GM21367 (cell line): ENCODE data around the gene ST6GALNAC3.

Source experiments
- ATAC-seq: cut with Tn5 transposase; IDR thresholded peaks from one replicate; pipeline ENCODE4 v1.9.1; 2021; ENCODE audit not compliant: unreplicated experiment

ST6GALNAC3 gene

DNA sequence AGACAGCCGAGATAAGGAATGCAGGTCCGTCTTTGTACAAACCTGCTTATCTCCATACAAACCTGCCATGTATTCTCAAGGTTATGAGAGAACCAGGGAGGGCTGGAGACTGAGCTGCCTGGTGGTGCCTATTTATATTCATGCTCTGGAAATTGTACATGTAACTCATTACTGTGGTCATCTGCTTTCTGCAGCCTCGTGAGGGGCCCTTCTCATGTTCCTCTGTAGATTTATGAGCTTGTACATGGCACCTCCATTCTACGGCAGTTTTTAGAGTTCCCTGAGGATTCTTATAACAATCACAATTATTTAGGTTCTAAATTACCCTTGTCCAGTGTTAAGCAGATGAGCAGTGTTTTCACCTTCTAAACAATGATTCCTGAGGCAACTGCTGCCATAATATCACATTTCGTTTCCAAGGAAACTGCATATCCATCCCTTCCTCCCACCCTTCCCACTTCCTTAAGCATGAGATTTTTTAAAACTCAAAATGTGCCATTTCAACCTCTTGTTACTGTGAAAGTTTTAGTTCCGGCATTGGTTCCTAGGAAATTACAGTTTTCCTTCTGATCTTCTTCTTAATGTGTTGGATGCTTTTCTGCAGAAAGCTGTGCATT is 112.1 kb downstream of the ST6GALNAC3 start:
- no peak for ATAC-seq

DNA sequence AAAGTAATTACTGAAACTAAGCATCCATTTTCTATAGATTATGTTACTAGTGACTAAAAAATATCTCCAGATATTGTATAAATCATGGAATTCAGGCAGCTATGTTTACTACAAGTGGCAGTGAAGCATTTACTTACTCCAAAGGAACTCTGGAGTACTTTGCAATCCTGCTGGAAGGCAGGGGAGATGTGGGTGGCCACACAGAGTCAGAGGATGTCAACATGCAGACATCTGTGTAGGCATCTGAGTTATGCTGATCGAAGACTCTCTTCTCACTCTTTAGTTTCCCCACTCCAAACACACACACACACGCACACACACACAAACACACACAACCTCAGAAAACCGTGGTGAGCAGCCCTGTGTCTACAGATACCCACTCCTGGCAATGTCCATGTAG is 112.9 kb downstream of the ST6GALNAC3 start:
- no peak for ATAC-seq

DNA sequence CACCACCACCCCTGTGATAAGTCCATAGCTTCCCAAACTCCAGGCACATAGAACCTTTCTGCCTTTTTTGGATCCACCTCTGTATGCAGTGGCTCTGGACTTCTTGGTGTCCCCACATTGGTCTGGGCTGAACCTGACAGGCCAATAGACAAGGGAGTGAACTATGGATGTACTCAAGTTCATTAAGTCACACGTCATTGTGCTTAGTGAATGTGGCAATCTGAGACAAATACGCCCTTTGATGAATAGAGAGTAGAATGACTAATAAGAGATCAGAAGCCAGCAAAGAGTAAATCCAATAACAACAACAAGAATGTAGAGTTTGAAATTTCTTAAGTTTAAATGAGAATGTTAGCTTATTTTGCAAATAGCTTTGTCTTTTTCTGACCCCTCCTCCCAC is 114.8 kb downstream of the ST6GALNAC3 start:
- no peak for ATAC-seq

DNA sequence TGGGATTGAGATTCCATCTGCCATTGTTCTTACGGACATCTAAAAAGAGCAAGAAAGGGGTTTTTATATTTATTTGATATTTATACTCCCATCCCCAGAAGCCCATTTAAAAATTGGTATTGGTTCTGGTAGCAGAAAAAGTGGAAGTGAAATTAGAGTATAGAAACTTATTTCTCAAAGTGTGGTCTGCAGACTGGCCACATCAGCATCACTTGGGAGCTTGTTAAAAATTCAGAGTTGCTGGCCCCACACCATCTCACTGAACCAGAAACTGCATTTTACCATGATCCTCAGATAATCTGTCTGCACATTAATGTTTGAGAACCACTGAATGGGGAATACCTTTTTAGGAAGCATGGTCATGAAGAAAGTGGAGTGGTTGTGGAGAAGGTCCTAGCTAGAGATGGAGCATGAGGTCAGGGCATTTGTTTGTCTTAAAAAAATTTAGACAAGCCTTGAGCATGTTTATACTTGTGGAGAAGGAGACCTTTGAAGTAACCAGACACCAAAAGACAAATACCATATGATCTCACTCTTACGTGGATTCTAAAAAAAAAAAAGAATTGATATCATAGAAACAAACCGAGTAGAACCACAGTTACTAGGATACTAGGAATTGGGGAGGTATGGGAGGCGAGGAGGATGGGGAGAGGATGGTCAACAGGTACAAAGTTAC is 116.3 kb downstream of the ST6GALNAC3 start:
- peak; percentile 62 for ATAC-seq

DNA sequence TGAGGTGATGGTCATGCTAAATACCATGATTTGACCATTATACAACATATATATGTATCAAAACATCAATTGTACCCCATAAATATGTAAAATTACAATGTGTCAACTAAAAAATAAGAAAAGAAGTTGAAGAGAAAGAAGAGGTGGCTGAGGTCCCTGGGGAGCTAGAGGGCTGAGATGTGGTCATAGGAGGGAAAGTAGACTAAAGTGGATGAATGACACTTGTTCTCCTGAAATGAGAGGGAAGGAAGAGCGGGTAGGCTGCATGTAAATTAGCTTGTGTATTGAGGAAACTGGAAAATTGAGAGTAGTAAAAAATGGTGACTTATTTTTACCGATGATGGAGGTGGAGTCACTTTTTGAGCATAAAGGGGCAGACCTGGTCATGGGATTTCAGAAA is 117.0 kb downstream of the ST6GALNAC3 start:
- ATAC-seq, result no peak

DNA sequence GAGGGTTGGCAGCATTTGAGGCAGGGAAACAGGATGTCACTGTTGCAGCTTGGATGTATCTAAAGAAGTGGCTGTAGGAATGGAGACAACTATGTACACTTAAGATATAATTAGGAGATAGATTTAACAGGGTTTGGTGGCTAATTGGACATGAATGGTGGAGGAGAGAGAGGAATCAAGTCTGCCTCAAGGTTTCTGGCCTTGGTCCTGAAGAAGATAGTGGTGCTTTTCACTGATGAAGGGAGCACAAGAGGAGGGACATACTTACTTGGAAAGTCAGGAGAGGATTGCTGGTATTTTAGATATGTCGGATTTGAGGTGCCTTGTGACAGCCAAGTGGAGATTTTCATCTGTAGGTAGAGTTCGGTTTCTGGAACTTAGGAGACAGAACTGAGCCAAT is 123.9 kb downstream of the ST6GALNAC3 start:
- ATAC-seq, result no peak

DNA sequence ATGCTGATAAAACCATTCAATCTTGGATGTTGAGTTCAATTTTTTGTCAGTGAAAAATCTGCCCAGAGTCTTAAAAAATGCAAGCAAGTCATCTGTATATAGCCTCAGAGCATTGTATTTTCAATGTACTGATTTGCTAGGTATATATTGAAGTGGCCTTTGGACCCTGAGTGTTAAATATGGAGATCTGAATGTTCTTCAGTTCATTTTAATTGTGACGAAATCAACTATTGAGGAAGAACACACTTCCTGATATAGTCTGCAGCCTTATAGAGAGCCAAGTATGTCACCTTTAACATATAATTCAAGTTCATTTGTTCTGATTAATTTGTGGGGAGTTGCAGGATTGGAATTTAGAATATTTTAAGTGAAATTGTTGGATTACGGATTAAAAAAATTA is 128.1 kb downstream of the ST6GALNAC3 start:
- no peak for ATAC-seq

DNA sequence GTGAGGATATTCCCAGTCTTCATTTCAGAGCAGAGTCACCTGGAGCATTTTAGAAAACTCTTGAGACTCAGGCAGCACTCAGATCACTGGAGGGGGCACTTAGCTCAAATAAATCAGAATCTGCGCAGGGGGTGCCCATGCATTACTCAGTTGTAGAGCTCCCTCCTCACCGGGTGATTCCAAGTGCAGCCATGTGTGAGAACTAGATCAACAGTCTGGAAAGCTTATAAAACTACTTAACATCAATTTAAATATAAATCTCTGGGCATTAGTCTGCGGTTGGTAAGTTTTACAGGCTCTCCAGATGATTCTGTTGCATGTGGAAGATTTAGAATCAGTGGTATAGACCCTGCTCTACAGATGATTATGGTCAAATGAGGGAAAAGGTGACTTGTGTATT is 128.6 kb downstream of the ST6GALNAC3 start:
- ATAC-seq, result no peak

DNA sequence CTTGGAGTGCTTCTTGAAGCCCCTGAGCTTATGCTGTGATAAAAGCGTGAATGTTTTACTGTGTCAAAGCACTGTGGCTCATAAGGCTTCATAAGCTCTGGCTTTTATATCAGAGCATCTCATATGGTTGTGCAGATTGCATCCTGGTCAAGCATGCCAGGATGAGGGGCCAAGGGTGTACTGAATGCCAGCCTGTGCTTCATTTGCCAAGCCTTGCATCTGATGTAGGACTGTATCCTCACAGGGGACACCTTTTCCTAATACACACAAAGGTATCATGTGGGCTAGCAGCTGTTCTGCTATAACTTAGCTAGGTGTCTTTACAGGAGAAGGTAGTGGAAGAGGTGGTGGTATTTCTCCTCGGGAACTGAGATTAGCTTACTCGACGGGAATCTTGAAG is 134.7 kb downstream of the ST6GALNAC3 start:
- ATAC-seq, result no peak

DNA sequence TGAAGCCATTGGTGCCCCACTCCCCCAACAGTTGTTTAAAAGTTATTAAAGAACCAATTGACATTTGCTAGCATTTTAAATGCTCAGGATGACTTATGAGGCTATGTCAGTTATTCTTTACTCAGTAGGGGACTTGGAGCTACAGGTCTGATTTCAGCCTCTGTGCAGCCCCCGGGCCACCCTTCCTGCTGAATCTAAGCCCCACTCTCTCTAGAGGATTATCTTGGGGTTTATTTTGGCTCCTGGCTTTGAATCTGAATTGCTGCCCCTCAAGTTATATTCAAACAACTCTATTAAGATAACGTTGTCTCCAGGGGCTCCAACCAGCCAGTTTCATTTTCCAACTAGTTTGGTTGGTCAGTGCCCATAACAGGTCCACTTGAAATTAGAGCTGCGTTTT is 135.1 kb downstream of the ST6GALNAC3 start:
- ATAC-seq, result no peak

DNA sequence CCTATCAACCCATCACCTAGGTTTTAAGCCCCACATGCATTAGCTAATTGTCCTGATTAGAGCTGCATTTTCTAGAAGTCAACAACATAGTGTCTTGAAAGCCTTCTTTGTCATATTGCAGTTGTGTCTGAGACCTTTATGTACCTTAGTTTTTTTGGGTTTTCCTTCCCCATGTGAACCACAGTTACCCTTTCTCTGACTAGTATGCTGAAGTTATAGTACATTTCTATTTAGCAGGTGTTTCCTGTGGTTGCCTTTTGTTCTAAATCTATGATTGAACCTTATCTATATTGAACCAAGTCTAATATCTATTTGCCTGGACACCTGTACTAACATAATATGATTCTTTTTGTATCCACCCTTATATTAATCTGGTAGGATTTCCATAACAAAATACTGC is 135.6 kb downstream of the ST6GALNAC3 start:
- no peak for ATAC-seq

DNA sequence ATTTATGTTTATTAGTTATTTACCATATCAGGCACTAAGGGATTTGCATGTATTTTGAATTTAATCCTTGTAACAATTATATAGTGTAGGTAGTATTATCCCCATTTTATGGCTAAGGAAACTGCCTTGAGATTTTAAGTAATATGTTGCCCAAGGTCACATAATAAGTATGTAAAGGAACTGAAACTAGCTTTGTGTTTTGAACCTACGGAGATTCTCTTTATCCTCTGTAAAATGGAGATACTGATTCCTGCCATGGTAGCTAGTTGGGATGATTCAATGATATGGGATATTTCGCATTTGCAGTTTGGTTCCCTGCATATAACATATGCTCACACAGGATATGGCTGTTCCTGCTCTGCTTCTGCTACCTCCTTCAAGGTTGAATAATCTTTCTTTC is 144.3 kb downstream of the ST6GALNAC3 start:
- no peak for ATAC-seq

DNA sequence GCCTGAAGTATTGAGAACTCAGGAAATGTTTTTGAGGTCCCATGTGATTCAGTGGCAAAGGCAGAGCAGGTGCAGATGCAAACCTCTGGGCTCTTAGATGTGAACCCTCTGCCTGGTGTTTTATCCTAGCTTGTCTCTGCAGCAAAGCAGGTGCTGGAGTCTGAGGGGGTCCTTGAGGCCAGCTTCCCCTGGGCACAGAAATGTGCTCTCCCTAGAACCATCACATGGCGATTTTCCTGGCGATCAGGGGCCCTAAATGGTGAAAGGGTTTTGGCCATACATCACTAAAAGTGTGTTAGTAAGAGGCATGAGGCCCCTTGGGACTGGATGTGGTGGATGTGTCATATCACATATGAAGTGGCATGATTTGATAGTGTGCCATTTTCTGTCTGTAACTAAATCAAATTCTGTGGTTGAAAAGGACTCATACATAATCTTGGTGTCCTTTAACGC is 144.8 kb downstream of the ST6GALNAC3 start:
- ATAC-seq, result no peak

DNA sequence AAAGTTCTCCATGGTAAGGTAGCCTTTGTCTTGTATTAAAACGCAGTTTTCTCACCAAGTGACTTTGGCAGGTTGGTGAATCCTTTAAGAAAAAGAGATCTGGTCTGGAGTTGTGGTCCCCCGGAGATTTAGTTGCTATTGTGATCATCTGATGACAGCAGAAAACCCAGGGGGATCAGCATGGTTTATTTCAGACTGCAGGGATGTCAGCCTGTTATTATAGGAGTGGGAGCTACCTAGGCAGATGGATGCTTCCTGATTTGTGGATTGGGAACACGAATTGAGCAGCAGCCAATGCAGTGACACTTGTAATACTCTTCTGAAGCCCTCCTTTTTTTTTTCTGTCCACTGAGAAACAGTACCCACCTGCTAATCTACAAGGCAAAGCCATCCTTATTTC is 150.2 kb downstream of the ST6GALNAC3 start:
- ATAC-seq, result no peak

DNA sequence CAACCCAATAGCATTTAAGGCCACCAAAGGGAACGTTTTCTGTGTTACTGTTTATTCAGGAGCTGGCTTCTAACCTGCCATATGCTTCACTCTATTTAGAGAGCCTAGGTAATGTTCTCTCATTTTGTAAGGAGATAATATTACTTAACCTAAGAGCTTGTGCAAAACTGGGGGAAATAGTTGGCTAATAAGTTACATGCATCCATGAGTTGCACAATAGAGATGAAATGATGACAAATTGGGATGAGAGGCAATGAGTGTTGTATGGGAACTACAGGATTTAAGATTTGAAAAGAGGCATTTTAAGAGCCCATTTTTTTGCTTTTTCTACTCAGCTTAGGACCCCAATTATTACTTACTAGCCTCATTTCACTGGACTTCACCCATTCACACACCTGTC is 151.0 kb downstream of the ST6GALNAC3 start:
- no peak for ATAC-seq

DNA sequence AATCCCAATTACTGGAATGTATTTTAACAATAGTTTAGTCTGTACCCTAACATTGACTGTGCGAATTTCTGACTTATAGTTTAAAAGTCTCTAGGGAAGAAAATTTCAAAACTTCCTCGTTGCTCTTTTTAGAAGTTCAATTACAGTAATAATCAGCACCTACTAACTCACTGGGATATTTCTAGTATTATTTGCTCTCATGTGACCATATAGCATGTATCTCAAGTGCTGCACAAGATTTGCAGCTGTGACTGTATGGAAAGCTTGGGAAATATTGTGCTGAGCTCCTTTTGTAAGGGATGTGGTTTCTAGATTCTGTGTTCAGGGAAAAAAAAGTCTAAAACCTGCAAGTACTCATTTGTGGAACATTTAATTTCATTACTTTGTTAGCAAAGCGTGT is 153.1 kb downstream of the ST6GALNAC3 start:
- ATAC-seq, result no peak

DNA sequence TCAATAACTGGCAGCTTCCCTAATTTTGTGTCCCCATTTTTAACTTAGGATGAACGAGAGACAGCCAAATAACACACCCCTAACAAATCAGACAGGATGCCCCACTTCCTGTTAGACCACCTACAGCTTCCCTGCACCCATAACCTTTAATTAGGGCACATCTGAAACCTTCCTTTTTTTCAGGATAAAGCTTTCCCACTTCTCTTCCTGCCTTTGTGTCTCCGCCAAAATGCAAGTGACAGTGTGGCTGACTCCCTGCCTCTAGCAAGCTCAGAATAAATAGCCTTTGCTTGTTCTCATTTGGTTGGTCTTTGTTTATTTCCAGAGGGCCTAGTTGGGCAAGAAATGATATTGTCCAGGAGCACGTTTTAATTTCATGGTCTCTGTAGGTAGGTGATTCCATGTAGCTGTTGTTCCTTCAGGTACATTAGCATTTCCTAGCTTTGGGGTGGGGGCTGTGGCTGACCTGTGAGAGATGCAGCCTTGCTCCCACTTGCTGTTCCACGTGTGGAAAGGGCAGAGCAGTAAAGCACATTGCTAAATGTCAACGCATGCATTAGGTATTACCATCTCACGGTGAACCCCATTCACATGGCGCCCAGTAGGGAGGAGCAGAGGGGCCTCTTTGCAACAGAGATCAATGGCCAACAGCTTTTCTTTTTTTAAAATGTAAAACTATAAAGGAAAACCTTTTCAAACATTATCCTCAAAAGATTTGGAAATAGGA is 154.9 kb downstream of the ST6GALNAC3 start:
- no peak for ATAC-seq

DNA sequence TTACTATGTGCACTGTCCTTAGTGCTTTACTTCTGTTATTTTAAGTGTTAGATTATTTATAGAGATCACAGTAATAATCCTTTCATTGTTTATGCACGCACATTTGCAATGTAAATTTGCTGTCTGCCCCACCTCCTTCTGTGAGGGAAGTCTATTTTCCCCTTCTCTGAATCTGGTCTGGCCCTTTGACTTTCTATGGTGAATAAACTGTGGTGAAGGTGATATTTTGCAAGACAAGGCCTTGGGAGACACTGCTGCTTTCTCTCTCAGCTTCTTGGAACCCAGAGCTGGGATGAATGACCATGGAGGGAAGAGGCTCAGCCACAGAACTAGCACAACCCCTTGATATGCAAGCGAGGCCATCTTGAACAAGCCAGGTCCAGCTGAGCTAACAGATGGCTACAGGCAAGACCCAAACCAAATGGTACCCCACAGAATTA is 156.3 kb downstream of the ST6GALNAC3 start:
- ATAC-seq, result no peak

DNA sequence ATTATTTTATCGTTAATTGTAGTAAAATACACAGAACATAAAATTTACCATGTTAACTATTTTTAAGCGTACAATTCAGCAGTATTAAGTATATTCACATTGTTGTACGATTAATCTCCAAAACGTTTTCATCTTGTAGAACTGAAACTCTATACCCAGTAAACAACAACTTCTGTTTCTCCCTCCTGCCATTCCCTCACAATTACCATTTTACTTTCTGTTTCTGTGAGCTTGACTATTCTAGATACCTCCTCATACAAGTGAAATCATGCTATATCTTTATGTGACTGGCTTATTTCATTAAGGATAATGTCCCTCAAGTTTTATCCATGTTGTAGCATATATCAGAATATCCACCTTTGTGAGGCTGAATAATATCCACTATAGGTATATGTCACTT is 156.8 kb downstream of the ST6GALNAC3 start:
- ATAC-seq, result no peak

DNA sequence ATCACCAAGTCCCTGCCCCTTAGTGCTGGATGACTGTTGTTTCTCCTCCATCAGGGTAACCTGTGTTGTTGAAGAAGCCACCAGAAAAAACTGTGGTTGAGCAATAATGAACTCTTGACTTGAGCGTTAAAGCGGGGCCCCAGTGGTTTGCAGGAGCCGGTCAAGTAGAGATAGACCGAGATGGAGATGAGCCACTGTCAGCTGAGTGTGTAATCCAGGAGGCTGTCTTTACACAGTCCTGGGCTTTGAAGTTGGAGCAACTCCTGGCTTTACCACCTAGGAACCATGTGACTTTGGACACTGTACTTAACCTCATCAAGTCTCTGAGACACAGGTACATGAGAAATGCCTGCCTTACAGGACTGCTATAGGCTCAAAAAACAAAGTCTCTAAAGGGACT is 158.1 kb downstream of the ST6GALNAC3 start:
- no peak for ATAC-seq

DNA sequence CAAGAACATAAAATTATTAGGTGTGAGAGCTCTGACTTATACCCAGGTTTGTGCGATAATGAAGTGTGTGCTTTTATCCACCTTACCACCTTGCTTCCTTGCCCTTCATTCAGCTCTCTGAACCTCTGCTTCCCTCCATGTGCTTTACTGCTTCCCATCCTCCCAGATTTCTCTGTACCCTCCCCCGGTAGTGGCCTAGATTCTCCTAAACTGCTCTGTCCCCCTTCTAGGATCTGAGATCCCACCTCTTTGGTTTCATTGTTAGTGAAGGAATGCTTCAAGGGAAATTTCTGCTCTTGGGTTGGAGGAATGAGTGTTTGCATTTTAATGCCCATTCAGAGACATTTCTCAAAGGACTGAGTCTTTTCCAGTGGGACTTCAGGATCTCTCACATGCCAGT is 159.5 kb downstream of the ST6GALNAC3 start:
- no peak for ATAC-seq

DNA sequence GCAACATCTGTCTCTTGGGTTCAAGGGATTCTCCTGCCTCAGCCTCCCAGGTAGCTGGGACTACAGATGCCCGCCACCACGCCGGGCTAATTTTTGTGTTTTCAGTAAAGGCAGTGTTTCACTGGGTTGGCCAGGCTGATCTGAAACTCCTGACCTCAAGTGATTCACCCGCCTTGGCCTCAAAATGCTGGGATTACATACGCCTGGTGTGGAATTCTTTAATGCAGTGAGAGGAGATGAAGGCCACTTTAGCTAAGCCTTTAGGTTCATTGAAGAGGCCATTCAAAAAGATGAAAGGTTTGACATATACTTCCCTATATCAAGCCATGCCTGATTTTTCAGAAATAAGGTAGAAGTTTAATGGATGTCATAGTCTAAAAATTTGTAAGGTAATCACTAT is 162.7 kb downstream of the ST6GALNAC3 start:
- no peak for ATAC-seq
